HG03457 (cell line): ENCODE data around the gene CERS6.
"Not testable (repeated sequence)": the region's sequence is repeated elsewhere in the genome, so short reads cannot be mapped to it uniquely, and the experiment has no call there.

Source experiments
- ATAC-seq: cut with Tn5 transposase; IDR thresholded peaks from one replicate; pipeline ENCODE4 v1.9.1; 2021; ENCODE audit warnings: moderate number of reproducible peaks; ENCODE audit not compliant: unreplicated experiment

Gene CERS6

GRCh38 chr2:168496906-168497305 is 40.8 kb downstream of the CERS6 start:
- ATAC-seq: no peak

- no peak for ATAC-seq
Observed at GRCh38 chr2:168499500-168499899, 43.4 kb downstream of the CERS6 start.

GRCh38 chr2:168500516-168500915 is 44.4 kb downstream of the CERS6 start:
- no peak for ATAC-seq

GRCh38 chr2:168501466-168502065 is 45.5 kb downstream of the CERS6 start:
- no peak for ATAC-seq

GRCh38 chr2:168502852-168503251 is 46.8 kb downstream of the CERS6 start:
- ATAC-seq: not testable (repeated sequence)

GRCh38 chr2:168503901-168504300 is 47.8 kb downstream of the CERS6 start:
- no peak for ATAC-seq

GRCh38 chr2:168504323-168504722 is 48.3 kb downstream of the CERS6 start:
- no peak for ATAC-seq

GRCh38 chr2:168510125-168510756 is 54.2 kb downstream of the CERS6 start:
- ATAC-seq: no peak

GRCh38 chr2:168514692-168515091 is 58.6 kb downstream of the CERS6 start:
- no peak for ATAC-seq

- ATAC-seq: no peak
Observed at GRCh38 chr2:168515502-168515901, 59.4 kb downstream of the CERS6 start.

GRCh38 chr2:168517816-168518215 is 61.7 kb downstream of the CERS6 start:
- ATAC-seq: no peak

- ATAC-seq: no peak
Observed at GRCh38 chr2:168518555-168519066, 62.5 kb downstream of the CERS6 start.

- no peak for ATAC-seq
Observed at GRCh38 chr2:168519534-168520308, 63.6 kb downstream of the CERS6 start.

- ATAC-seq: no peak
Observed at GRCh38 chr2:168521053-168521741, 65.1 kb downstream of the CERS6 start.

- no peak for ATAC-seq
Observed at GRCh38 chr2:168522446-168522845, 66.4 kb downstream of the CERS6 start.

- no peak for ATAC-seq
Observed at GRCh38 chr2:168524005-168524404, 67.9 kb downstream of the CERS6 start.

- ATAC-seq: no peak
Observed at GRCh38 chr2:168525020-168525419, 68.9 kb downstream of the CERS6 start.

- ATAC-seq: no peak
Observed at GRCh38 chr2:168525716-168526446, 69.8 kb downstream of the CERS6 start.

GRCh38 chr2:168526641-168527040 is 70.6 kb downstream of the CERS6 start:
- ATAC-seq: no peak

- ATAC-seq: no peak
Observed at GRCh38 chr2:168528016-168528415, 71.9 kb downstream of the CERS6 start.

GRCh38 chr2:168528469-168528868 is 72.4 kb downstream of the CERS6 start:
- ATAC-seq: no peak
